ENCODE results near the gene CCR6.

The CCR6 gene

GRCh38 chr6:167099707-167100106 is 23.2 kb upstream of the CCR6 start:
- DNase-seq, result no peak

GRCh38 chr6:167100241-167100674 is 22.6 kb upstream of the CCR6 start:
- DNase-seq, result no peak

GRCh38 chr6:167102318-167102717 is 20.6 kb upstream of the CCR6 start:
- DNase-seq, result no peak

- DNase-seq, result no peak
Observed at GRCh38 chr6:167103041-167103891, 19.6 kb upstream of the CCR6 start.

GRCh38 chr6:167104388-167104787 is 18.5 kb upstream of the CCR6 start:
- no peak for DNase-seq

- DNase-seq, result no peak
Observed at GRCh38 chr6:167105060-167105459, 17.8 kb upstream of the CCR6 start.

- no peak for DNase-seq
Observed at GRCh38 chr6:167106406-167106805, 16.5 kb upstream of the CCR6 start.

GRCh38 chr6:167107787-167108186 is 15.1 kb upstream of the CCR6 start:
- DNase-seq, result no peak

- DNase-seq, result peak; percentile 23
Observed at GRCh38 chr6:167108278-167108677, 14.6 kb upstream of the CCR6 start.

- no peak for DNase-seq
Observed at GRCh38 chr6:167109651-167110050, 13.2 kb upstream of the CCR6 start.

GRCh38 chr6:167111597-167111996 is 11.3 kb upstream of the CCR6 start:
- no peak for DNase-seq

- DNase-seq, result no peak
Observed at GRCh38 chr6:167112421-167112820, 10.5 kb upstream of the CCR6 start.

GRCh38 chr6:167113047-167113754 is 9.7 kb upstream of the CCR6 start:
- DNase-seq, result no peak

GRCh38 chr6:167113935-167114910 is 8.7 kb upstream of the CCR6 start:
- DNase-seq, result no peak

GRCh38 chr6:167115054-167115453 is 7.8 kb upstream of the CCR6 start:
- DNase-seq, result no peak

- peak; percentile 44 for DNase-seq
Observed at GRCh38 chr6:167116109-167116837, 6.6 kb upstream of the CCR6 start.

GRCh38 chr6:167116838-167117228 is 6.1 kb upstream of the CCR6 start:
- no peak for DNase-seq

GRCh38 chr6:167118006-167118405 is 4.9 kb upstream of the CCR6 start:
- no peak for DNase-seq

GRCh38 chr6:167118839-167119238 is 4.1 kb upstream of the CCR6 start:
- DNase-seq, result no peak

GRCh38 chr6:167119670-167120582 is 3.0 kb upstream of the CCR6 start:
- no peak for DNase-seq

- no peak for DNase-seq
Observed at GRCh38 chr6:167120583-167120903, 2.4 kb upstream of the CCR6 start.

Measured in NCI-H345 (cell line).